ENCODE results near the gene PRKN.

Gene PRKN

GRCh38 chr6:162448294-162448693 is 279.3 kb downstream of the PRKN start:
- H3K4me3 ChIP-seq (ENCODE audit: low read depth, low read length): no peak overlapping the region
- no peak for TF ChIP-seq CTCF (IDR thresholded peaks at IDR 0.05; ENCODE audit: low read depth, low read length)
- in situ Hi-C loops (cut with HindIII; ENCODE audit: low sequenced_read_pairs): no loop called here
- no peak for DNase-seq (ENCODE audit: low read depth, low spot score)

- no peak for TF ChIP-seq CTCF (IDR thresholded peaks at IDR 0.05; ENCODE audit: low read depth, low read length)
- in situ Hi-C loops (cut with HindIII; ENCODE audit: low sequenced_read_pairs): no loop called here
- H3K4me3 ChIP-seq (ENCODE audit: low read depth, low read length): no peak overlapping the region
- no peak for DNase-seq (ENCODE audit: low read depth, low spot score)
These were observed 284.5 kb downstream of the PRKN start for GRCh38 chr6:162443101-162443500.

- TF ChIP-seq CTCF (IDR thresholded peaks at IDR 0.05; ENCODE audit: low read depth, low read length): no peak
- in situ Hi-C loops (cut with HindIII; ENCODE audit: low sequenced_read_pairs): no loop called here
- DNase-seq (ENCODE audit: low read depth, low spot score): no peak
- no peak overlapping the region for H3K4me3 ChIP-seq (ENCODE audit: low read depth, low read length)
These were observed 284.9 kb downstream of the PRKN start for GRCh38 chr6:162442687-162443086.

GRCh38 chr6:162441991-162442390 is 285.6 kb downstream of the PRKN start:
- no peak overlapping the region for H3K4me3 ChIP-seq (ENCODE audit: low read depth, low read length)
- TF ChIP-seq CTCF (IDR thresholded peaks at IDR 0.05; ENCODE audit: low read depth, low read length): no peak
- in situ Hi-C loops (cut with HindIII; ENCODE audit: low sequenced_read_pairs): no loop called here
- no peak for DNase-seq (ENCODE audit: low read depth, low spot score)

DNA sequence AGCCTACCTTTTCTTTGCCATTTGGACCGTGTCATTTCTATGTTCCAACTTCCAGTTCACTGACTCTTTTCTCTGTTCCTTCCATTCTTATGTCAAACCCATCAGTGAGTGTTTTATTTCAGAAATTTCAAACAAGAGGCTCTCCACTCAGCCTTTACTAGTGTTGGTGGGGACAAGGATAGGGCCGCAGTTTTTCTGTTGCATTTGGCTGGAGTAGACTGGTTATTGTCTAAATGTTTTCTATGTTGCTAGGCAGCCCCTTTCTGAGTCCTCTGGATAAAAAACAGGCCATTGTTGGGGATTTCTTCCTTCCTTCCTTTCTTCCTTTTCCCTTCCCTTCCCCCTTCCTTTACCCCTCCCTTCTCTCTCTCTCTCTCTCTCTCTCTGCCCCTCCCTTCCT is 288.6 kb downstream of the PRKN start:
- H3K4me3 ChIP-seq (ENCODE audit: low read depth, low read length): no peak overlapping the region
- no peak for TF ChIP-seq CTCF (IDR thresholded peaks at IDR 0.05; ENCODE audit: low read depth, low read length)
- no peak for DNase-seq (ENCODE audit: low read depth, low spot score)
- in situ Hi-C loops (cut with HindIII; ENCODE audit: low sequenced_read_pairs): no loop called here

DNA sequence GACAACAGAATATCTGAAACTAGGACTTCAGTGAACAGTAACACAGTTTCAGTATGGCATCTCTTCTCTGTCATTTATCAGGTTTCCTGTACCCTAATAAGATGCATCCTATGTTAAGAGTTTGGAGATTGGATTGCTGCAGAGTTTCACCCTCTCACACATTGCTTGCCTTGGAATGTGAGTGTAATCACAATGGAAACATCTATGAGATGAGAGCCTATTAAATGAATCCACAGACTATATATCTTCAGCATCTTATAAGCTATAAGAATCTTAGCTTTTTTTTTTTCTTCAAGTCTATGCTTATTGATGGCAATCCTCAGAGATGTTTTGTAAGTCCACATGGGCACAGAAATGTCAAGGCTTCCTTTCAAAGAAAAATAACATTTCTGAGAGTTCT is 292.5 kb downstream of the PRKN start:
- no peak overlapping the region for H3K4me3 ChIP-seq (ENCODE audit: low read depth, low read length)
- no peak for DNase-seq (ENCODE audit: low read depth, low spot score)
- in situ Hi-C loops (cut with HindIII; ENCODE audit: low sequenced_read_pairs): no loop called here
- TF ChIP-seq CTCF (IDR thresholded peaks at IDR 0.05; ENCODE audit: low read depth, low read length): no peak

- TF ChIP-seq CTCF (IDR thresholded peaks at IDR 0.05; ENCODE audit: low read depth, low read length): no peak
- in situ Hi-C loops (cut with HindIII; ENCODE audit: low sequenced_read_pairs): no loop called here
- no peak for DNase-seq (ENCODE audit: low read depth, low spot score)
- H3K4me3 ChIP-seq (ENCODE audit: low read depth, low read length): no peak overlapping the region
These were observed 306.6 kb downstream of the PRKN start for GRCh38 chr6:162421004-162421403.

Data from astrocyte of the spinal cord (primary cell).